ENCODE measurements around the gene FADS2.

DNA sequence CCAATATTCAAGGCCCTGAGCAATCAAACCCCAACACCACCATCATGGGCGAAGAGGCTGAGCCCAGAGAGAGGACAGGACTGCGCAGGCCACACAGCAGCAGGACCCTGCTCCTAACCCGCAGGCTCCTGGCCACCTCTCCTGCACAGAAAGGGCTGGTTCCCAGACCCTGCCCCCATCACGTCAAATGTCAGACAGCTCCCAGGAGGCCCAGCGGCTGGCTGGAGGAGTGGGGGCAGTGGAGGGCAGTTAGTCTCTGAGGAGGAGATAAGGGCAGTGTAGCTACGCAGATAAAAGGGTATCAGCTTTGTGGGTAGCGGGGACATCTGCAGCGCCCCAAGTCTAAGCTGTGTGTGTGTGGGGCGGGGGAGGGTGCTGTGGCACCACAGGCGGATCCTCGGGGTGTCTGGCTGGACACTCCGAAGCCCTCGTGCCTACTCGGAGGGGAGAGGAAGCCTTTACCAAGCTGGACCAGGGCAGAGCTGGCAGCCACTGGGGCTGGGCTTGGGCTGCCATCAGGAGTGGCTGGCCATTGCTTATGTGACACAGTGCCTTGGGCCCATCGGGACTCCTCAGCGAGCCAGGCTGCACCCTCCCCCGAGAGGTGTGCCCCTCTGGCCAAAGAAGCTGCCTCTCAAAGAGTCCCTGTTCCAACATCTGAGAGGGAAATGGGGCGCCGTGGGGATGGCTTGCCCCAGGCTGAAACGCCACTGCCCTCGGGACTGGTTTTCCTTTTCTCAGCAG, 41.8 kb downstream of the FADS2 start:
- TF ChIP-seq, protein P1, sequence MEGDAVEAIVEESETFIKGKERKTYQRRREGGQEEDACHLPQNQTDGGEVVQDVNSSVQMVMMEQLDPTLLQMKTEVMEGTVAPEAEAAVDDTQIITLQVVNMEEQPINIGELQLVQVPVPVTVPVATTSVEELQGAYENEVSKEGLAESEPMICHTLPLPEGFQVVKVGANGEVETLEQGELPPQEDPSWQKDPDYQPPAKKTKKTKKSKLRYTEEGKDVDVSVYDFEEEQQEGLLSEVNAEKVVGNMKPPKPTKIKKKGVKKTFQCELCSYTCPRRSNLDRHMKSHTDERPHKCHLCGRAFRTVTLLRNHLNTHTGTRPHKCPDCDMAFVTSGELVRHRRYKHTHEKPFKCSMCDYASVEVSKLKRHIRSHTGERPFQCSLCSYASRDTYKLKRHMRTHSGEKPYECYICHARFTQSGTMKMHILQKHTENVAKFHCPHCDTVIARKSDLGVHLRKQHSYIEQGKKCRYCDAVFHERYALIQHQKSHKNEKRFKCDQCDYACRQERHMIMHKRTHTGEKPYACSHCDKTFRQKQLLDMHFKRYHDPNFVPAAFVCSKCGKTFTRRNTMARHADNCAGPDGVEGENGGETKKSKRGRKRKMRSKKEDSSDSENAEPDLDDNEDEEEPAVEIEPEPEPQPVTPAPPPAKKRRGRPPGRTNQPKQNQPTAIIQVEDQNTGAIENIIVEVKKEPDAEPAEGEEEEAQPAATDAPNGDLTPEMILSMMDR (IDR thresholded peaks at IDR 0.05; ENCODE audit: poor library complexity) = no peak
- no peak for TF ChIP-seq EZH2phosphoT487 (IDR thresholded peaks at IDR 0.05; ENCODE audit: low read depth, severe bottlenecking, unreplicated experiment)
